ENCODE results near the gene BTBD10.

- TF ChIP-seq CTCF (IDR thresholded peaks at IDR 0.05) (no peak), POLR2AphosphoS5 (IDR thresholded peaks at IDR 0.05) (no peak)
These were observed 14.1 kb downstream of the BTBD10 start for GRCh38 chr11:13448876-13449275.

All from suprapubic skin (tissue), 3 donors.